ENCODE results near the gene TPPP. TPM values are rescaled to one million over a fixed set of nuclear protein-coding genes. Genes with fewer than 3 reads are reported as not detected.

The TPPP gene
- total and polyA plus RNA-seq, 2 donors (not counting 1 experiment from before 2014, with no cell fraction given) = 0.06 TPM; not detected in 1

- Mint-ChIP-seq H3K4me3 (no peak overlapping the region), H3K9me3 (ENCODE audit: insufficient read depth) (no peaks in the 10 kb centered on the region), H3K4me1 (no peaks in the 10 kb centered on the region), H3K27me3 (no peaks in the 10 kb centered on the region), H3K27ac (no peak overlapping the region)
- TF ChIP-seq, protein P1, sequence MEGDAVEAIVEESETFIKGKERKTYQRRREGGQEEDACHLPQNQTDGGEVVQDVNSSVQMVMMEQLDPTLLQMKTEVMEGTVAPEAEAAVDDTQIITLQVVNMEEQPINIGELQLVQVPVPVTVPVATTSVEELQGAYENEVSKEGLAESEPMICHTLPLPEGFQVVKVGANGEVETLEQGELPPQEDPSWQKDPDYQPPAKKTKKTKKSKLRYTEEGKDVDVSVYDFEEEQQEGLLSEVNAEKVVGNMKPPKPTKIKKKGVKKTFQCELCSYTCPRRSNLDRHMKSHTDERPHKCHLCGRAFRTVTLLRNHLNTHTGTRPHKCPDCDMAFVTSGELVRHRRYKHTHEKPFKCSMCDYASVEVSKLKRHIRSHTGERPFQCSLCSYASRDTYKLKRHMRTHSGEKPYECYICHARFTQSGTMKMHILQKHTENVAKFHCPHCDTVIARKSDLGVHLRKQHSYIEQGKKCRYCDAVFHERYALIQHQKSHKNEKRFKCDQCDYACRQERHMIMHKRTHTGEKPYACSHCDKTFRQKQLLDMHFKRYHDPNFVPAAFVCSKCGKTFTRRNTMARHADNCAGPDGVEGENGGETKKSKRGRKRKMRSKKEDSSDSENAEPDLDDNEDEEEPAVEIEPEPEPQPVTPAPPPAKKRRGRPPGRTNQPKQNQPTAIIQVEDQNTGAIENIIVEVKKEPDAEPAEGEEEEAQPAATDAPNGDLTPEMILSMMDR (IDR thresholded peaks at IDR 0.05) = no peak
- no peak for TF ChIP-seq EZH2 (IDR thresholded peaks at IDR 0.05; ENCODE audit: borderline replicate concordance, insufficient read depth, low read depth, low read length, poor library complexity, severe bottlenecking)
- Histone ChIP-seq H3K4me2 (replicated peaks; ENCODE audit: low read depth, low read length, poor library complexity, severe bottlenecking) (no peak overlapping the region), H3K79me2 (ENCODE audit: control insufficient read depth, insufficient read depth, low read length) (no peaks in the 10 kb centered on the region), H3K9me3 (ENCODE audit: control extremely low read depth in 1 of 3, control insufficient read depth in 2 of 3, insufficient read depth in 1 of 3, low read length in 2 of 3) (no peaks in the 10 kb centered on the region), H3K4me3 (ENCODE audit: control extremely low read depth in 1 of 5, extremely low read depth in 1 of 5, insufficient read depth in 1 of 5, low read depth in 2 of 5, low read length in 4 of 5) (no peak overlapping the region), H4K20me1 (ENCODE audit: control insufficient read depth, insufficient read depth, low read length, poor library complexity, severe bottlenecking) (no peaks in the 10 kb centered on the region), H3K27me3 (replicated peaks in 1 of 4; ENCODE audit: control extremely low read depth in 1 of 4, control insufficient read depth in 3 of 4, insufficient read depth in 4 of 4, low read length in 3 of 4) (no peaks in the 10 kb centered on the region), H3K36me3 (replicated peaks in 1 of 2; ENCODE audit: control extremely low read depth in 1 of 2, control insufficient read depth in 1 of 2, extremely low read depth in 1 of 2, insufficient read depth in 2 of 2, low read length in 1 of 2) (peaks cover 4 to 17% of the 10 kb centered on the region in 2 experiments), H3K27ac (ENCODE audit: low read length in 2 of 2) (no peak overlapping the region), H3K4me1 (ENCODE audit: control insufficient read depth in 2 of 2, insufficient read depth in 2 of 2, low read length in 2 of 2) (no peaks in the 10 kb centered on the region), H3K9ac (ENCODE audit: low read length) (no peak overlapping the region), H2AFZ (ENCODE audit: insufficient read depth, low read depth, low read length, poor library complexity, severe bottlenecking) (no peak overlapping the region)
- ATAC-seq (ENCODE audit: low read depth) (no peak), DNase-seq (no peak)
- 98% methylated on average over 16 of the region's 16 CpGs for whole genome bisulfite sequencing (ENCODE audit: insufficient coverage)
- intact Hi-C loops (cut with micrococcal nuclease) = no loop called here
- ChIA-PET POLR2A (no interaction called here), CTCF (no interaction called here)
These were observed 67.6 kb downstream of the TPPP start for GRCh38 chr5:625516-625915.

- H3K36me3 ChIP-seq (replicated peaks in 1 of 2; ENCODE audit: control extremely low read depth in 1 of 2, control insufficient read depth in 1 of 2, extremely low read depth in 1 of 2, insufficient read depth in 2 of 2, low read length in 1 of 2) = peaks cover 4 to 23% of the 10 kb centered on the region in 2 experiments
- intact Hi-C loops (cut with micrococcal nuclease) = no loop called here
- H3K27ac Mint-ChIP-seq = no peak overlapping the region
- H4K20me1 ChIP-seq (ENCODE audit: control insufficient read depth, insufficient read depth, low read length, poor library complexity, severe bottlenecking) = no peaks in the 10 kb centered on the region
- no peaks in the 10 kb centered on the region for H3K27me3 ChIP-seq (replicated peaks in 1 of 4; ENCODE audit: control extremely low read depth in 1 of 4, control insufficient read depth in 3 of 4, insufficient read depth in 4 of 4, low read length in 3 of 4)
- TF ChIP-seq, protein P1 (IDR thresholded peaks at IDR 0.05) = no peak
- TF ChIP-seq EZH2 (IDR thresholded peaks at IDR 0.05; ENCODE audit: borderline replicate concordance, insufficient read depth, low read depth, low read length, poor library complexity, severe bottlenecking) = no peak
- no peaks in the 10 kb centered on the region for H3K79me2 ChIP-seq (ENCODE audit: control insufficient read depth, insufficient read depth, low read length)
- H3K9ac ChIP-seq (ENCODE audit: low read length) = no peak overlapping the region
- 94% methylated on average over 13 of the region's 13 CpGs for WGBS (ENCODE audit: insufficient coverage)
- H3K27ac ChIP-seq (ENCODE audit: low read length in 2 of 2) = no peak overlapping the region
- CTCF ChIA-PET = no interaction called here
- no peak overlapping the region for H3K4me2 ChIP-seq (replicated peaks; ENCODE audit: low read depth, low read length, poor library complexity, severe bottlenecking)
- ATAC-seq (ENCODE audit: low read depth) (no peak), DNase-seq (no peak)
- POLR2A ChIA-PET = no interaction called here
- H3K4me1 ChIP-seq (ENCODE audit: control insufficient read depth in 2 of 2, insufficient read depth in 2 of 2, low read length in 2 of 2) = no peaks in the 10 kb centered on the region
- H3K4me3 ChIP-seq (ENCODE audit: control extremely low read depth in 1 of 5, extremely low read depth in 1 of 5, insufficient read depth in 1 of 5, low read depth in 2 of 5, low read length in 4 of 5) = no peak overlapping the region
- H3K4me1 Mint-ChIP-seq = no peaks in the 10 kb centered on the region
- H3K27me3 Mint-ChIP-seq = no peaks in the 10 kb centered on the region
- H2AFZ ChIP-seq (ENCODE audit: insufficient read depth, low read depth, low read length, poor library complexity, severe bottlenecking) = no peak overlapping the region
- no peaks in the 10 kb centered on the region for H3K9me3 Mint-ChIP-seq (ENCODE audit: insufficient read depth)
- no peak overlapping the region for H3K4me3 Mint-ChIP-seq
- no peaks in the 10 kb centered on the region for H3K9me3 ChIP-seq (ENCODE audit: control extremely low read depth in 1 of 3, control insufficient read depth in 2 of 3, insufficient read depth in 1 of 3, low read length in 2 of 3)
These were observed 68.3 kb downstream of the TPPP start for GRCh38 chr5:624951-625230.

Data from B cell (primary cell).